ENCODE results near the gene PARP8. TPM values are rescaled to one million over a fixed set of nuclear protein-coding genes. Genes with fewer than 3 reads are reported as not detected.

PARP8 gene
- total and polyA plus RNA-seq, 2 of the 4 experiments (the other 2 are of a cell fraction) = 6.9 to 8.2 TPM

GRCh38 chr5:50744776-50745175 lies 78.3 kb downstream of the PARP8 start:
- H2AK9ac ChIP-seq (replicated peaks; ENCODE audit: low read depth, low read length, poor library complexity) = no peak overlapping the region
- DNase-seq = peak; percentile 74
- peak; percentile 94 for ATAC-seq (ENCODE audit: low read depth)
- H3K23ac ChIP-seq (ENCODE audit: low read depth, low read length) = no peak overlapping the region
- H3K4me3 ChIP-seq (ENCODE audit: insufficient read depth, low read depth, low read length) = peak overlapping the region; percentile 53
- H2AK5ac ChIP-seq (ENCODE audit: low read depth, low read length) = no peak overlapping the region
- no peak overlapping the region for H2BK15ac ChIP-seq (ENCODE audit: low read depth, low read length)
- no peaks in the 10 kb centered on the region; the same call in 1 of the 2 replicates for H4K20me1 ChIP-seq (ENCODE audit: insufficient read depth, low read length)
- no peaks in the 10 kb centered on the region for H3K27me3 ChIP-seq (ENCODE audit: control insufficient read depth, insufficient read depth, low read length)
- peak overlapping the region; percentile 5 for H2BK5ac ChIP-seq (ENCODE audit: low read depth, low read length, poor library complexity, severe bottlenecking)
- no peak overlapping the region for H2BK120ac ChIP-seq (ENCODE audit: low read depth, low read length)
- no peak overlapping the region for H3K14ac ChIP-seq (replicated peaks; ENCODE audit: low read depth, low read length)
- no peak overlapping the region for H4K91ac ChIP-seq (ENCODE audit: insufficient read depth, low read depth, low read length)
- H3K9me1 ChIP-seq (ENCODE audit: insufficient read depth, low read length) = no peaks in the 10 kb centered on the region
- H3K4me1 ChIP-seq (ENCODE audit: control insufficient read depth, insufficient read depth, low read length) = 0 out of 2 replicates have a peak, but pooled peaks cover 2% of the 10 kb centered on the region
- H3K56ac ChIP-seq (ENCODE audit: extremely low read depth, insufficient read depth, low read length) = no peak overlapping the region
- WGBS, 2 experiments (ENCODE audit: extremely low coverage in 2 of 2, insufficient read length in 1 of 2) = no CpG with 5 or more reads among the region's 2 CpGs
- intact Hi-C loops (cut with micrococcal nuclease) = loop anchor here (2.0 kb wide), 1 partner anchor 78 kb away; the partner anchor contains the start of gene PARP8
- no peak overlapping the region for H2AFZ ChIP-seq (replicated peaks; ENCODE audit: low read length, poor library complexity)
- POLR2A ChIA-PET (ENCODE audit: unreplicated experiment) = no interaction called here
- H3K9me3 ChIP-seq (ENCODE audit: control insufficient read depth, insufficient read depth, low read length) = no peaks in the 10 kb centered on the region
- no peak overlapping the region; the same call in 1 of the 2 replicates for H3K27ac ChIP-seq (ENCODE audit: insufficient read depth, low read length)
- no peak overlapping the region for H2BK20ac ChIP-seq (ENCODE audit: low read depth, low read length)
- no peak overlapping the region for H3K9ac ChIP-seq (ENCODE audit: low read depth, low read length)
- no peak for TF ChIP-seq CHD1 (IDR thresholded peaks at IDR 0.05; ENCODE audit: low read depth, low read length)
- no peak for TF ChIP-seq RAD21 (IDR thresholded peaks at IDR 0.05; ENCODE audit: low read length)
- TF ChIP-seq POLR2A (IDR thresholded peaks at IDR 0.05; ENCODE audit: low read depth, low read length) = no peak
- TF ChIP-seq MAZ (IDR thresholded peaks at IDR 0.05; ENCODE audit: borderline replicate concordance, low read depth, low read length) = no peak
- TF ChIP-seq, protein P1, sequence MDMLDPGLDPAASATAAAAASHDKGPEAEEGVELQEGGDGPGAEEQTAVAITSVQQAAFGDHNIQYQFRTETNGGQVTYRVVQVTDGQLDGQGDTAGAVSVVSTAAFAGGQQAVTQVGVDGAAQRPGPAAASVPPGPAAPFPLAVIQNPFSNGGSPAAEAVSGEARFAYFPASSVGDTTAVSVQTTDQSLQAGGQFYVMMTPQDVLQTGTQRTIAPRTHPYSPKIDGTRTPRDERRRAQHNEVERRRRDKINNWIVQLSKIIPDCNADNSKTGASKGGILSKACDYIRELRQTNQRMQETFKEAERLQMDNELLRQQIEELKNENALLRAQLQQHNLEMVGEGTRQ (IDR thresholded peaks at IDR 0.05; ENCODE audit: low read depth, low read length) = no peak
- no peak for TF ChIP-seq NFE2L2 (IDR thresholded peaks at IDR 0.05; ENCODE audit: low read depth, low read length)
- no peak for TF ChIP-seq CTCF (conservative IDR thresholded peaks at IDR 0.05; ENCODE audit: low read depth, low read length)
- TF ChIP-seq MXI1 (IDR thresholded peaks at IDR 0.05; ENCODE audit: borderline replicate concordance, low read depth, low read length) = no peak
- TF ChIP-seq FOS (IDR thresholded peaks at IDR 0.05; ENCODE audit: low read depth, low read length) = no peak
- no peak for TF ChIP-seq RCOR1 (IDR thresholded peaks at IDR 0.05; ENCODE audit: insufficient replicate concordance, low read length)
- no peak for TF ChIP-seq BHLHE40 (IDR thresholded peaks at IDR 0.05; ENCODE audit: low read depth, low read length)
- TF ChIP-seq CEBPB (IDR thresholded peaks at IDR 0.05; ENCODE audit: low read depth, low read length) = no peak
- TF ChIP-seq MAFK (IDR thresholded peaks at IDR 0.05; ENCODE audit: low read depth, low read length) = no peak
- no peak for TF ChIP-seq ELK1 (IDR thresholded peaks at IDR 0.05; ENCODE audit: borderline replicate concordance, low read depth, low read length)
- TF ChIP-seq SMC3 (IDR thresholded peaks at IDR 0.05; ENCODE audit: low read depth, low read length) = no peak
- TF ChIP-seq RFX5 (IDR thresholded peaks at IDR 0.05; ENCODE audit: low read depth, low read length) = no peak
- CTCF ChIA-PET = interaction anchor here (0.6 kb wide), 1 partner anchor 23 kb away, joined by 5 read pairs; no protein-coding TSS in a partner anchor
- H3K79me1 ChIP-seq (ENCODE audit: low read depth in 1 of 2, low read length in 2 of 2) = peaks cover 12 to 20% of the 10 kb centered on the region in 2 experiments
- no peaks in the 10 kb centered on the region for H3K36me3 ChIP-seq (ENCODE audit: control insufficient read depth, insufficient read depth, low read length)
- H3K4me2 ChIP-seq (ENCODE audit: low read depth, low read length) = peak overlapping the region; percentile 95
- dilution Hi-C loops (cut with HindIII; ENCODE audit: low sequenced_read_pairs, unreplicated experiment) = no loop called here
- no peak overlapping the region for H4K5ac ChIP-seq (ENCODE audit: low read depth, low read length)
- no TSS peak for BruUV-seq (replicated peaks)
- no peak overlapping the region; the same call in 1 of the 2 replicates for H3K18ac ChIP-seq (ENCODE audit: low read depth, low read length)
- no peak overlapping the region for H4K8ac ChIP-seq (ENCODE audit: low read depth in 2 of 2, low read length in 2 of 2)
- no peak overlapping the region for H3K4ac ChIP-seq (ENCODE audit: low read depth, low read length)
- in situ Hi-C loops (cut with MboI; ENCODE audit: low sequenced_read_pairs) = no loop called here

Measured in IMR-90 (cell line).